ENCODE measurements around the gene ZBTB7A.

ZBTB7A gene

DNA sequence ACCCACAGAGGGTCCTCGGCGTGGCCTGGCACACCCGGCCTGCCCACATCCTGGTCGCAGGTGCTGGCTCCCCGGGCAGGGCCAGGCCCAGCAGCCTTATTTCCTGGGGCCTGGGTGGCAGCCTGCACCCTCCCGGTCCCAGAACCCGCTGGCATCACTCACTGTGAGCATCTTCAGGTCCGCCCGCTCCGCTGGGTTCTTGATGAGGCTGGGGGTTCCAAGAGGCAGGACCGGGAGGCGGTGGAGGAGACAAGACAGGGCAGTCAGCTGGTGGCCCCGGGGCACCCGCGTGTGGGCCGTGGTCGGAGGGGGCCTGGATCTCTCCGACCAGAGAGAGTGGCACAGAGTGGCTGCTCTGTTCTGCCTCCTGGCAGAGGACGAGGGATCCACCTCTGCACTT lies 27.6 kb upstream of the ZBTB7A start:
- TF ChIP-seq, protein P1, sequence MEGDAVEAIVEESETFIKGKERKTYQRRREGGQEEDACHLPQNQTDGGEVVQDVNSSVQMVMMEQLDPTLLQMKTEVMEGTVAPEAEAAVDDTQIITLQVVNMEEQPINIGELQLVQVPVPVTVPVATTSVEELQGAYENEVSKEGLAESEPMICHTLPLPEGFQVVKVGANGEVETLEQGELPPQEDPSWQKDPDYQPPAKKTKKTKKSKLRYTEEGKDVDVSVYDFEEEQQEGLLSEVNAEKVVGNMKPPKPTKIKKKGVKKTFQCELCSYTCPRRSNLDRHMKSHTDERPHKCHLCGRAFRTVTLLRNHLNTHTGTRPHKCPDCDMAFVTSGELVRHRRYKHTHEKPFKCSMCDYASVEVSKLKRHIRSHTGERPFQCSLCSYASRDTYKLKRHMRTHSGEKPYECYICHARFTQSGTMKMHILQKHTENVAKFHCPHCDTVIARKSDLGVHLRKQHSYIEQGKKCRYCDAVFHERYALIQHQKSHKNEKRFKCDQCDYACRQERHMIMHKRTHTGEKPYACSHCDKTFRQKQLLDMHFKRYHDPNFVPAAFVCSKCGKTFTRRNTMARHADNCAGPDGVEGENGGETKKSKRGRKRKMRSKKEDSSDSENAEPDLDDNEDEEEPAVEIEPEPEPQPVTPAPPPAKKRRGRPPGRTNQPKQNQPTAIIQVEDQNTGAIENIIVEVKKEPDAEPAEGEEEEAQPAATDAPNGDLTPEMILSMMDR (conservative IDR thresholded peaks at IDR 0.05; ENCODE audit: low read depth, low read length), result no peak
- no peak for DNase-seq (ENCODE audit: low read depth)
- H3K4me3 ChIP-seq (ENCODE audit: low read depth, low read length), result no peak overlapping the region

DNA sequence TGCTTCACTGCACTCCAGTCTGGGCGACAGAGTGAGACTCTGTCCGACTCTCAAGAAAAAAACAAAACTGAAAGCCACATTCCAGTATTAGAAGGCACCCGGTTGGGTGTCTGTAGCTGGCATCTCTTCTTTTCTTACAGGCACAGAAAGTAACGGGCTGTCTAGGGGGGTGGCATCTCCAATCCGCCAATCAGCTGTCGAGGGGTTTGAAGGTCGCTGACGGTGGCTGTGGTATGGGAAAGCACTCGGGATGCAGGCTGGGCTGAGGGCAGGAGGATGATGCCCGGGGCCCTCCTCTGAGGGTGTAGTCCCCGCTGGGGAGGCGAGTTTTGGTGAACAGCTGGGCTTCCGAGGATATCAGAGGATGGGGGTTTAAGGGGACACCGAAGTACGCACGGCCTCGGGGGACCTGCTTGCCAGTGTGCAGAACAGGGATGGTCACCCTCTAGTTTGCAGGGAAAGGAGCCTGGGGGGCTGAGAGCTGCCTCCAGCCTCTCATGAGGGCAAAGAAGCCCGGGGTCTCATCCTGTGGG lies 27.0 kb upstream of the ZBTB7A start:
- H3K4me3 ChIP-seq (ENCODE audit: low read depth, low read length), result no peak overlapping the region

DNA sequence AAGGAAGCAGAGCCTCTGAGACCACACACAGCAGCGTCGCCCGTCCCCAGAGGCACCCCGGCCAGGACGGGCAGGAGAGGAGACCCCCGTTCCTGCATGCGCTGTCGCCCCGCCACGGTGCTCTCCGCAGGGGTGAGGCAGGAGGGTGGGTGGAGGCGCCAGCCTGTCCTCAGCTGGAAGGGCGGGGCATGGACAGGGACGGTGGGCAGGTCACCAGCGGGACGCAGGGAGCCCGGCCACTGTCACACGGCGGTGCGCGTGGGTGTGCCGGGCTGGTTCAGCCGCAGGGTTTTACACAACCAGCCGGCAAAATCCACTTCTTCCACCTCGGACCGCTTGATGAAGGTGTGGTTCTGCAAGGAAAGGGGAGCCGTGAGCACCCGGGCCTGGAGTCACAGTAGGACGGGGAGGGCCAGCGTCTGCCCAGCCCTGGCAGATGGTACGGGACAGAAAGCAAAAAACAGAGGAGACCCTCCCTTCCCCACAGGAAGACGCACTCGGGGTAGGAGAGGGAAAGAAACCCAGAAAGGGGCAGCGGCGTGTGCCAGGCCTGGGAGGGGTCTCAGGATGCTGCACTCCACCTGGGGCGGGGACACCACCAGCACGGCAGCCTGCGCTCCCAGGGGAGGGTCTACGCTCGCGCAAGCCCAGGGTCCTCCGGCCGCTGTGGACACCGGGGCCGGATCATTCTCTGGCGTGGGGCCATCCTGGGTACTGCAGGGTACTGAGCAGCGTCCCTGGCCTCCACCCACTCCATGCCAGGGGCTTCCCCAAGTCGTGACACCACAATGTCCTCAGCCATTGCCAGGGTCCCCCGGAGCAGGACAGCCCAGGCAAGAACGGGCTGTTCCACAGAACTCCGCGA lies 23.9 kb upstream of the ZBTB7A start:
- no peak for DNase-seq (ENCODE audit: low read depth)
- TF ChIP-seq, protein P1 (conservative IDR thresholded peaks at IDR 0.05; ENCODE audit: low read depth, low read length), result no peak
- H3K4me3 ChIP-seq (ENCODE audit: low read depth, low read length), result no peak overlapping the region

More for the DNA sequence above, 27.0 kb upstream of the ZBTB7A start:
- no peak for DNase-seq (ENCODE audit: low read depth)
- TF ChIP-seq, protein P1 (conservative IDR thresholded peaks at IDR 0.05; ENCODE audit: low read depth, low read length), result no peak

DNA sequence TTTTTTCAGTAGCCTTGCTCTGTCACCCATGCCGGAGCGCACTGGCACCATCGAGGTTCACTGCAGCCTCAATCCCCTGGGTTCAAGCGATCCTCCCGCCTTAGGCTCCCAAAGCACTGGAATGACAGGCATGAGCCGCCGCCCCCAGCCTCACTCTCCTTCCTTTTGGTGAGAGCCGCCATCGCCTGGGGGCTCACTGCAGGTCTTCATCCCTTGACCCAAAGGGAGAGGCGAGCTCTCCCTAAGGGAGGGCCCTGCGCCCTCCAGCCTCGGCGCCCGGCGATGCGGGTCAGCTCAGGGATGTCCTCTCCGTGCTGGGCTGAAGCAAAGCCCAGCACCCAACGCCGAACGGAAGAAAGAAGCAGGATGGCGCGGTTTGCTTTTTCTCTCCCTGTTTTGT lies 23.2 kb upstream of the ZBTB7A start:
- no peak overlapping the region for H3K4me3 ChIP-seq (ENCODE audit: low read depth, low read length)
- DNase-seq (ENCODE audit: low read depth), result no peak
- TF ChIP-seq, protein P1 (conservative IDR thresholded peaks at IDR 0.05; ENCODE audit: low read depth, low read length), result no peak

DNA sequence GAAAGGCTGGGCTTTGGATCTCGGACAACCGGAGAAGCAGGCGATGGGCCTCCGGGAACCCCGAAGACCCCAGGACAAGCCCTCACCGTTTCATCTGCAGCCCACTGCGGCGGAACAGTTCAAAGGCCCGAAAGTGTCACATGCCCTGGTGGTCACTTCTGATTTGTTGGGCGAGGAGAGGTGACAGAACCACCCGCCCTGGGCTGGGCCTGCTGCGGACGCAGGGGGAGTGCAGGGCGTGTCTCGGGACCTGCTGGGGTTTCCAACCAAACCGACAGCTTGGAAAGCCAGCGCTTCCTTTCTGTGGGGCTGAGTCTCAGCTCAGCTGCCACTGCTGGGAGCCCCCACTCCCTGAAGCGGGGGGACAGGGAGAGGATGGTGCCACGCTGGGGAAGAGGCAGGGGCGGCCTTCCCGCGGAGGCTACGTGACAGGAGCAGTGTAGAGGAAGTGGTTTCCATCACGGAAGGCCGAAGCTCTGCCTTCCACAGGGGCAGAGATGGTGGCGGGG lies 22.8 kb upstream of the ZBTB7A start:
- H3K4me3 ChIP-seq (ENCODE audit: low read depth, low read length), result no peak overlapping the region
- TF ChIP-seq, protein P1 (conservative IDR thresholded peaks at IDR 0.05; ENCODE audit: low read depth, low read length), result no peak
- DNase-seq (ENCODE audit: low read depth), result no peak

DNA sequence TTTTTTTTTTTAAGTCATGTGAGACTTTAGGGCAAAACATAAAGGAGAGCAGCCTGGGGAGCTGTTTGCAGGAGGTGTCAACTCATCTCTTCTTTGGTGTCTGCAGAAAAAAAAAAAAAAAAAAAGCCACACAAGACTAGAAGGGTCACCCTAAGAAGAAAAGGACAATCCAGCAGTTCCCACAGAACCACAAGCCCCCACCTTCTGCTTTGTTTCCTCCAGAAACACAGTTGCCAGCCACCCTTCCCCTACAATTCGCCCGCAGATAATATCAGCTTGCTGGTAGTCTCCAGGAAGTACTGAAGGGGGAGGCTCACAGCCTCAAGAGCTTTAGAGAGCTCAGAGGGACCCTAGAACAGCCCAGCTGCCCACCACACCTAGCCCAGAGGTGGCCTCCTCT lies 22.3 kb upstream of the ZBTB7A start:
- TF ChIP-seq, protein P1 (conservative IDR thresholded peaks at IDR 0.05; ENCODE audit: low read depth, low read length), result no peak
- no peak overlapping the region for H3K4me3 ChIP-seq (ENCODE audit: low read depth, low read length)
- no peak for DNase-seq (ENCODE audit: low read depth)

All from choroid plexus epithelial cell (primary cell).